AG10803 (cell line): ENCODE results near the gene FLT1.

Experiments used
- DNase-seq: peaks from one replicate; pipeline ENCODE4 v3.0.0; 2010; ENCODE audit warnings: low read depth
- H3K4me3 ChIP-seq: 2 replicates; pipeline ENCODE4 v1.5.1; 2011; ENCODE audit warnings: mild to moderate bottlenecking, low read length, control low read depth
- CTCF ChIP-seq: conservative IDR thresholded peaks from 2 replicates; pipeline ENCODE4 v1.5.1; 2011; ENCODE audit warnings: mild to moderate bottlenecking, low read length, control low read depth, inconsistent platforms

The FLT1 gene

DNA sequence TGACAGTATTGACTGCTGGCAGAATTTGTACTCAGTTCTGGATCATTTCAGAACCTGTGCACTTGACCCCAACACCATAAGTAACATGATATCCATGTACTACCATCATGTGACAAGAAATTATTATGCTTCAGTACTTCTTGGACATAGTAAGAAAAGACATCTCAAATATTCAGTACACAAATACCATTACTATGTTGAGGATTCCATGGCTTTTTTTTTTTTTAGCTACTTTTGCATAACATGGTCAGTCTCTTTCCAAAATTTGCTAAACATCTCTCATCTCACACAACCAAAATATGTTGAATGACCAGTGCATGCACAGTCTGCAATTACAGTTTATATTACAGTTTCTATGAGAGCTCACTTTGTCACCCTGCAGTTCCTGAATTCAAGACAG, 85.3 kb downstream of the FLT1 start:
- TF ChIP-seq CTCF, result no peak
- H3K4me3 ChIP-seq, result no peak overlapping the region
- peak; percentile 64 for DNase-seq

- DNase-seq, result no peak
- no peak for TF ChIP-seq CTCF
- H3K4me3 ChIP-seq, result no peak overlapping the region
Measured at GRCh38 chr13:28408863-28409262, 86.1 kb downstream of the FLT1 start.

GRCh38 chr13:28408235-28408848, 86.6 kb downstream of the FLT1 start:
- no peak overlapping the region for H3K4me3 ChIP-seq

GRCh38 chr13:28406733-28407266, 88.1 kb downstream of the FLT1 start:
- no peak for TF ChIP-seq CTCF
- no peak for DNase-seq
- no peak overlapping the region for H3K4me3 ChIP-seq

More at GRCh38 chr13:28408235-28408848, 86.6 kb downstream of the FLT1 start:
- TF ChIP-seq CTCF, result no peak
- DNase-seq, result no peak

DNA sequence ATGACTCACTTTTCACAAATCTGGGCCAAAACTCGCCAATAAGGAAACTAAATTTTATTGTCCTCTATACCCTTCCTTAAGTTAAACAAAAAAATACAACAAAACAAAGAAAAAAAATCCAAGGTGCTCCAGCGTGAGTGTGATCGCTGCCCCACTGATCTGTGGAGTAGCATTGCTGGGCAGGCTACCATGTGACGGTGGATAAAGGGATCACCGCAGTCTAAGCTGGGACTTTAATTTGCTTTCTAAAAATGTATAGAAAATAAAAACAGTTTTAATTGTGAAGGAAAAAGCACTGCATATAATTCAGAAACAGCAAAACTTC, 92.9 kb downstream of the FLT1 start:
- H3K4me3 ChIP-seq, result no peak overlapping the region
- DNase-seq, result no peak
- TF ChIP-seq CTCF, result no peak

DNA sequence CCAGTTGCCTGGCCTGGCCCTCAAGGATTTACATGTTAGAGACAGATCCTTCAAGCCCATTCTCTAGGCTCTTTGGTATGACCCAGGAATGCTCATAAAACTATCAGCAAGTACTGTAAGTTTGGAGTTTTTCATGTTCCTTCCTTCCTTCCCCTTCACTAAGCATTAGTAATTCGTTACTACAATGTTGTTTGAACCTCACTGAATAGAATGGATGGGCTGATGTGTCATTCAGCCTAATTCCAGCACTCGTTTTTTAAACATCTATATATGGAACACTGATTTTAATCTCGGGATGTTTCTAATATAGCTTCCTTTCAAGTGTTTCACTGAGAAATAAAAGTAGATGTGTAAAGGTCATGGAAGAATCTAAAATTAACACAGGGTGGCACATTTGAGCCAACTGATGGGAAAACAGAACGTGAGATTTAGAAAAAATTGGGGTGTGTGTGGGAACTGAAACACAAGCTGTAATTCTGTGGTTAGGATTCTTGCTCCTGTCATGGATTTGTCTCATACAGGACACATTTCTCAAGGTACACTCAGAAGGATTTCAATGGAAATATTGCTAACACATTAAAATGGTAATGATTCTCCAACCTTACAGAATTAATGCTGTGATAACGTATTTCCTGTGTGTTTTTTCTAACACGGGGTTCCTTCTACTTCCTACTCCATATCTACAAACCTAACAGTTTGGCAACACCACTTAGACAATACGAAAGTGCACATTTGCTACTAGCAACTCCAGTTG, 93.4 kb downstream of the FLT1 start:
- no peak overlapping the region for H3K4me3 ChIP-seq
- peak; percentile 84 for DNase-seq
- no peak; the same call in 1 of the 2 replicates for TF ChIP-seq CTCF

GRCh38 chr13:28396053-28396452, 98.9 kb downstream of the FLT1 start:
- no peak for TF ChIP-seq CTCF
- no peak for DNase-seq
- H3K4me3 ChIP-seq, result no peak overlapping the region
